PFSK-1 (cell line): ENCODE measurements around the gene DUS2.

ENCODE experiments used
- POLR2AphosphoS5 ChIP-seq: IDR thresholded peaks from 2 replicates; pipeline ENCODE4 v1.6.1; 2012; ENCODE audit warnings: low read depth, mild to moderate bottlenecking, control low read depth, low read length, moderate library complexity
- REST ChIP-seq, 2 experiments: IDR thresholded peaks; 2 replicates each; pipeline versions ENCODE4 v1.6.1 to v1.8.0; 2011 to 2012; ENCODE audit warnings: low read depth in 2 of 2, low read length in 2 of 2, control low read depth in 1 of 2, inconsistent platforms in 1 of 2, mild to moderate bottlenecking in 1 of 2, moderate library complexity in 1 of 2; ENCODE audit not compliant: insufficient read depth in 1 of 2
- SIN3A ChIP-seq: IDR thresholded peaks from 2 replicates; pipeline ENCODE4 v1.6.1; 2012; ENCODE audit warnings: mild to moderate bottlenecking, low read length, moderate library complexity, borderline replicate concordance; ENCODE audit not compliant: insufficient read depth

- TF ChIP-seq REST (IDR thresholded peaks at IDR 0.05; ENCODE audit: insufficient read depth in 1 of 2, low read depth in 2 of 2, low read length in 2 of 2) (no peak), POLR2AphosphoS5 (no peak), SIN3A (no peak)
Measured at GRCh38 chr16:67982011-67982696, 40.9 kb upstream of the DUS2 start.
